OCI-LY1 (cell line): ENCODE measurements around the gene ARPP21.

Experiments used
- H2AFZ ChIP-seq: fragments of 200-600 bp; sonication (generic), shearing (Covaris generic); 2 replicates; pipeline ENCODE4 v1.6.0; 2014; ENCODE audit warnings: antibody characterized with exemption, mild to moderate bottlenecking, low read length
- H3F3A ChIP-seq: fragments of 200-600 bp; sonication (generic), shearing (Covaris generic); 2 replicates; pipeline ENCODE4 v1.6.0; 2014; ENCODE audit warnings: mild to moderate bottlenecking, antibody characterized with exemption, low read length, moderate library complexity; ENCODE audit not compliant: insufficient read depth
- H3K27ac ChIP-seq: fragments of 200-600 bp; sonication (generic); 2 replicates; pipeline ENCODE4 v1.5.1; 2014; ENCODE audit warnings: low read length, mixed run types, mild to moderate bottlenecking, low read depth; ENCODE audit not compliant: poor library complexity, severe bottlenecking
- H3K27me3 ChIP-seq: fragments of 200-600 bp; sonication (generic); 2 replicates; pipeline ENCODE4 v1.6.0; 2014; ENCODE audit warnings: antibody characterized with exemption, mild to moderate bottlenecking, low read length, moderate library complexity; ENCODE audit not compliant: insufficient read depth
- H3K36me3 ChIP-seq: fragments of 200-600 bp; sonication (generic); 2 replicates; pipeline ENCODE4 v1.6.1; 2014; ENCODE audit warnings: mild to moderate bottlenecking, antibody characterized with exemption, low read length, moderate library complexity, mixed read lengths; ENCODE audit not compliant: insufficient read depth
- H3K4me1 ChIP-seq: fragments of 200-600 bp; sonication (generic); 2 replicates; pipeline ENCODE4 v1.5.1; 2014; ENCODE audit warnings: mild to moderate bottlenecking, low read length, moderate library complexity; ENCODE audit not compliant: insufficient read depth, severe bottlenecking
- H3K4me2 ChIP-seq: fragments of 200-600 bp; sonication (generic), shearing (Covaris generic); 2 replicates; pipeline ENCODE4 v1.6.1; 2014; ENCODE audit warnings: low read length
- H3K4me3 ChIP-seq: fragments of 200-600 bp; sonication (generic); 2 replicates; pipeline ENCODE4 v1.5.1; 2014; ENCODE audit warnings: low read length, low read depth, mild to moderate bottlenecking, mixed read lengths; ENCODE audit not compliant: poor library complexity, severe bottlenecking
- H3K79me2 ChIP-seq: fragments of 200-600 bp; shearing (Covaris generic); 2 replicates; pipeline ENCODE4 v1.6.1; 2016; ENCODE audit warnings: mixed run types, low read length, mixed read lengths; ENCODE audit not compliant: insufficient read depth
- H3K9ac ChIP-seq: fragments of 200-600 bp; sonication (generic), shearing (Covaris generic); 2 replicates; pipeline ENCODE4 v1.6.1; 2014; ENCODE audit warnings: mild to moderate bottlenecking, low read length, mixed read lengths
- H3K9me2 ChIP-seq: fragments of 200-600 bp; sonication (generic), shearing (Covaris generic); 2 replicates; pipeline ENCODE4 v1.6.1; 2014; ENCODE audit warnings: low read depth, mild to moderate bottlenecking, low read length, mixed read lengths
- H3K9me3 ChIP-seq: fragments of 200-600 bp; shearing (Covaris generic); 2 replicates; pipeline ENCODE4 v1.6.1; 2014; ENCODE audit warnings: low read length, mixed read lengths
- H4K20me1 ChIP-seq: fragments of 200-600 bp; sonication (generic), shearing (Covaris generic); 2 replicates; pipeline ENCODE4 v1.6.0; 2016; ENCODE audit warnings: mild to moderate bottlenecking, low read length; ENCODE audit not compliant: insufficient read depth
- EZH2 ChIP-seq: fragments of 200-600 bp; sonication (generic), shearing (Covaris generic); IDR thresholded peaks from 2 replicates; pipeline ENCODE4 v1.8.0; 2017; ENCODE audit warnings: borderline replicate concordance, mixed run types, mild to moderate bottlenecking, antibody characterized with exemption, low read length, moderate library complexity, mixed read lengths
- TF ChIP-seq, protein P1 (sequence below): fragments of 200-600 bp; sonication (generic), shearing (Covaris generic); IDR thresholded peaks from 2 replicates; pipeline ENCODE4 v1.5.1; 2017; ENCODE audit warnings: mild to moderate bottlenecking, antibody characterized with exemption, low read length, moderate library complexity, mixed read lengths

Gene ARPP21

DNA sequence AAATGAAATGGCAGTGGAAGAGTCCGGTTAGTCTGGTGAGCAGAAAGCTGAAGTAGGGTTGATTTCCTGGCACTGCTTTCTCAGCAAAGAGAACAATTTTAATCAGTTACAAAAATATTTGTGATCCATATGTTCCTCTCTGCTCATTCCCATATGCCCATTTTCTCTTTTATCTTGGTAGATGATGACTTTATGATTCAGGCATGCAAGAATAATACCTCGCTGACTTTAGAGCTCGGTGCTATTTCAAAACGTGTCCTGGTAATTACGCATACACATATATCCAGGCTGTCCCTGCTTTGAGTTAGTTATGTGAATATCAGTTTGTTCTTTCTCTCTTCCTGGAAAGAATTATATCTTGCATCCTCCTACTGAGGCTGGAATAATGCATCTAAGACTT is 38.5 kb downstream of the ARPP21 start:
- H3K27me3 ChIP-seq, result no peaks in the 10 kb centered on the region
- H2AFZ ChIP-seq, result no peak overlapping the region
- H3K4me1 ChIP-seq, result peaks cover 100% of the 10 kb centered on the region
- H3K79me2 ChIP-seq, result peaks cover 80% of the 10 kb centered on the region
- no peaks in the 10 kb centered on the region for H3K9me2 ChIP-seq
- H3K9me3 ChIP-seq, result no peaks in the 10 kb centered on the region
- H3K4me2 ChIP-seq, result peak overlapping the region; percentile 85
- peak overlapping the region; percentile 100 for H3K27ac ChIP-seq
- peak overlapping the region; percentile 71 for H3K4me3 ChIP-seq
- TF ChIP-seq, protein P1, sequence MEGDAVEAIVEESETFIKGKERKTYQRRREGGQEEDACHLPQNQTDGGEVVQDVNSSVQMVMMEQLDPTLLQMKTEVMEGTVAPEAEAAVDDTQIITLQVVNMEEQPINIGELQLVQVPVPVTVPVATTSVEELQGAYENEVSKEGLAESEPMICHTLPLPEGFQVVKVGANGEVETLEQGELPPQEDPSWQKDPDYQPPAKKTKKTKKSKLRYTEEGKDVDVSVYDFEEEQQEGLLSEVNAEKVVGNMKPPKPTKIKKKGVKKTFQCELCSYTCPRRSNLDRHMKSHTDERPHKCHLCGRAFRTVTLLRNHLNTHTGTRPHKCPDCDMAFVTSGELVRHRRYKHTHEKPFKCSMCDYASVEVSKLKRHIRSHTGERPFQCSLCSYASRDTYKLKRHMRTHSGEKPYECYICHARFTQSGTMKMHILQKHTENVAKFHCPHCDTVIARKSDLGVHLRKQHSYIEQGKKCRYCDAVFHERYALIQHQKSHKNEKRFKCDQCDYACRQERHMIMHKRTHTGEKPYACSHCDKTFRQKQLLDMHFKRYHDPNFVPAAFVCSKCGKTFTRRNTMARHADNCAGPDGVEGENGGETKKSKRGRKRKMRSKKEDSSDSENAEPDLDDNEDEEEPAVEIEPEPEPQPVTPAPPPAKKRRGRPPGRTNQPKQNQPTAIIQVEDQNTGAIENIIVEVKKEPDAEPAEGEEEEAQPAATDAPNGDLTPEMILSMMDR, result no peak
- TF ChIP-seq EZH2, result no peak
- peaks cover 26% of the 10 kb centered on the region for H3K36me3 ChIP-seq
- H4K20me1 ChIP-seq, result no peaks in the 10 kb centered on the region
- H3F3A ChIP-seq, result peaks cover under 1% of the 10 kb centered on the region; the same call in 1 of the 2 replicates
- peak overlapping the region; percentile 82 for H3K9ac ChIP-seq

DNA sequence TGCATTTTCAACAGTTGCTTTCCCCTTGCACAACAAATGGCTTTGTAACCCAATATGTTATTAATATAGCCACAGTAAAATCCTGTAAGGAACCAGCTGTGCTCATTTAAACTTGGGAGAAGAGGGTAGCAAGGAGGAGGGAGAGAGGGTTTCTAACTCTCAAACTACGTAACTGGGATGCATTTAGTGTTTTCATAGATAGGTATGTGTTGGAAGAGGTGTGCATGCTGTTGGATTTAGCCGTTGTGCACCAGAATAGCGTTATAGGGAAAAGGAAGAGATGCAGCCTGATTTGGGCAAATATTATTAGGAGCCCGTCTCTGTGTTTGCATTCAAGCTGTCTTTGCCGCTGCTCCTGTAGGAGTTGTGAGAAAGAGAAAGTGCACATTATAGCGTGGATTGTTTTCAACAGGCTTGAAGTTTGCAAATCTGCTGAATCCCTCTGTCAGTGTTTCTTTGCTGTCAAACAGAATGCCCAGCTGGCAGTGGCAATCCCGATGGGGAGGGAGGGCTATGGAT is 39.4 kb downstream of the ARPP21 start:
- H3K9me3 ChIP-seq, result no peaks in the 10 kb centered on the region
- peaks cover 35% of the 10 kb centered on the region for H3K36me3 ChIP-seq
- H3K79me2 ChIP-seq, result peaks cover 79% of the 10 kb centered on the region
- H3K4me1 ChIP-seq, result peaks cover 100% of the 10 kb centered on the region
- no peak overlapping the region for H2AFZ ChIP-seq
- H3K27ac ChIP-seq, result peak overlapping the region; percentile 100
- no peaks in the 10 kb centered on the region for H3F3A ChIP-seq
- no peak for TF ChIP-seq EZH2
- TF ChIP-seq, protein P1, result no peak
- H4K20me1 ChIP-seq, result no peaks in the 10 kb centered on the region
- peak overlapping the region; percentile 82 for H3K9ac ChIP-seq
- H3K4me2 ChIP-seq, result peak overlapping the region; percentile 85
- no peaks in the 10 kb centered on the region for H3K9me2 ChIP-seq
- peak overlapping the region; percentile 71 for H3K4me3 ChIP-seq
- no peaks in the 10 kb centered on the region for H3K27me3 ChIP-seq

DNA sequence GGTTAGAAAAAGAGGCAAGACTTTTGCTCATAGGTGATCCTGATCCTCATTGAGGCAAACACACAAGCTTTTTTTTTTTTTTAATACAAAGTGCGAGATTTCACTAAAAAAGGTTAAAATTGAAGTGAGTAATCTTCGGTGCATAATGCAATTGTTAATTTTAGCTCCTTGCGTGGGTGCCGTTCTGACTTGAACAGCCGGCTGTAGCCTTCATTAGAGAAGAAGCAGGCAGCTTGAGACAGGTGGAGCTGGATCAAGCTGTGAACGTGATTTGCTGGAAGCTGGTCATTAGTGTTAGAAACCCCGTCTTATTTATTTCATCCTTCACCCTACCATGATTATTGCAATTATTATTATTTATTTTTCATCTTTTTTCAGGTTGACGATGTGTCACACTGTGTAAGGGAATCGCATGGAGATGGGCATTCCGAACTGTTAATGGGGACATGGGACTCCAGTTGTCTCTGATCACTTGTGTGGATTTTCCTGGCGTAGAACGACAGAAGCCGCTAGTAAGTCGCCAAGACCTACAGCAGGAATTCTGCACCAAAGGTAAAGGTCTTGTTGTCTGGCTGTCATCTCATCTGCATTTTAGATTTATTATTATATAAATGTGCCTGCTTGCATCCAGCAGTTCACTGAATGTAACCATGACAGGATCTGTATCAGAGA is 40.2 kb downstream of the ARPP21 start:
- peak overlapping the region; percentile 85 for H3K4me2 ChIP-seq
- H3F3A ChIP-seq, result no peaks in the 10 kb centered on the region
- H3K9me3 ChIP-seq, result no peaks in the 10 kb centered on the region
- peaks cover 72% of the 10 kb centered on the region for H3K79me2 ChIP-seq
- peak overlapping the region; percentile 71 for H3K4me3 ChIP-seq
- H3K9me2 ChIP-seq, result no peaks in the 10 kb centered on the region
- no peaks in the 10 kb centered on the region for H3K27me3 ChIP-seq
- peak overlapping the region; percentile 100 for H3K27ac ChIP-seq
- peaks cover 43% of the 10 kb centered on the region for H3K36me3 ChIP-seq
- H4K20me1 ChIP-seq, result no peaks in the 10 kb centered on the region
- peak overlapping the region; percentile 82 for H3K9ac ChIP-seq
- H2AFZ ChIP-seq, result no peak overlapping the region
- H3K4me1 ChIP-seq, result peaks cover 100% of the 10 kb centered on the region
- no peak for TF ChIP-seq EZH2
- TF ChIP-seq, protein P1, result no peak
